Muscle of arm (tissue), 12 donors: ENCODE data around the gene DDX31. TPM values are rescaled to one million over a fixed set of nuclear protein-coding genes. Genes with fewer than 3 reads are reported as not detected.

Experiments
- DNase-seq: peaks from one replicate; pipeline ENCODE4 v3.0.0-alpha.2; 2013
- polyA plus RNA-seq, 12 donors: library from polyadenylated mRNA; unstranded; fragments of 120-200 nt; gene quantifications; one replicate each; pipeline ENCODE4 v1.2.1, GENCODE V29; 2013; ENCODE audit not compliant: insufficient read length in 12 of 12

Gene DDX31
- polyA plus RNA-seq, 12 donors = 5.4 to 11.5 (median 9.7) TPM; not detected in 1

GRCh38 chr9:132548751-132549640, 120.8 kb downstream of the DDX31 start:
- DNase-seq = no peak

GRCh38 chr9:132547976-132548730, 121.6 kb downstream of the DDX31 start:
- DNase-seq = no peak

DNA sequence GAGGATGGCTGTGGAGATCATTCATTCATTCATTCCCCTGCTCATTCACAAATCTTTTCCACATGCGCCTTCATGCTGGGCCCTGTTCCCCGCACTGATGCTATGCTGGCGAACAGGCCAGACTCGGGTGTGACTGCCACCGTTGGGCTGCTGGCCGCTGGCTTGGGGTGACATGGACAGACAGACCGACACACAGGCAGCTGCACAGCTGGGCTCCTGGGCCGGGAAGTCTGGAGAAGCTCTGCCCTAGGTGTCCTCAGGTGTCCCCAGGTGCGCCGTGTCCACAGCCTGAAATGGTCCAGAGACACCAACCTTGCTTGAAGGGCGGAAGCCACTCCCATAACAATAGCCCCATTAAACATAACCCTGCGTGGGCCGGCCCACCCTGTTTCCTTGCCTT, 122.3 kb downstream of the DDX31 start:
- no peak for DNase-seq

DNA sequence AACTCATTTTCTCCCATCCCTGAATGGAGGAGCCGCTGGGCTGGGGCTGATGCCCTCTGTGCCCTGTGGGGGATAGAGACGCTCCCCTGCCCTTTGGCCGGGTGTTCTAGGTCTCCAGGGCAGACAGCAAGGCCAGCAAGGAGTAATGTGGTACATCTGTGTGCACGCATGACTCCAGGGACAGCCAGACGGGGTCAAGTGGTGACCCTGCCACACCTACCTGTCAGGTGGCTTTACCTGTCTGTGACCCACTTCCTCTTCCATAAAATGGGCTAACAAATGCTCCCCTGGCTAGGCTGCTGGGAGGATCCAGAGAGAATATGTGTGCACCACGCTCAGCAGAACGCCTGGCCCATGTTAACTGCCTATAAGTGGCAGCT, 122.7 kb downstream of the DDX31 start:
- no peak for DNase-seq

DNA sequence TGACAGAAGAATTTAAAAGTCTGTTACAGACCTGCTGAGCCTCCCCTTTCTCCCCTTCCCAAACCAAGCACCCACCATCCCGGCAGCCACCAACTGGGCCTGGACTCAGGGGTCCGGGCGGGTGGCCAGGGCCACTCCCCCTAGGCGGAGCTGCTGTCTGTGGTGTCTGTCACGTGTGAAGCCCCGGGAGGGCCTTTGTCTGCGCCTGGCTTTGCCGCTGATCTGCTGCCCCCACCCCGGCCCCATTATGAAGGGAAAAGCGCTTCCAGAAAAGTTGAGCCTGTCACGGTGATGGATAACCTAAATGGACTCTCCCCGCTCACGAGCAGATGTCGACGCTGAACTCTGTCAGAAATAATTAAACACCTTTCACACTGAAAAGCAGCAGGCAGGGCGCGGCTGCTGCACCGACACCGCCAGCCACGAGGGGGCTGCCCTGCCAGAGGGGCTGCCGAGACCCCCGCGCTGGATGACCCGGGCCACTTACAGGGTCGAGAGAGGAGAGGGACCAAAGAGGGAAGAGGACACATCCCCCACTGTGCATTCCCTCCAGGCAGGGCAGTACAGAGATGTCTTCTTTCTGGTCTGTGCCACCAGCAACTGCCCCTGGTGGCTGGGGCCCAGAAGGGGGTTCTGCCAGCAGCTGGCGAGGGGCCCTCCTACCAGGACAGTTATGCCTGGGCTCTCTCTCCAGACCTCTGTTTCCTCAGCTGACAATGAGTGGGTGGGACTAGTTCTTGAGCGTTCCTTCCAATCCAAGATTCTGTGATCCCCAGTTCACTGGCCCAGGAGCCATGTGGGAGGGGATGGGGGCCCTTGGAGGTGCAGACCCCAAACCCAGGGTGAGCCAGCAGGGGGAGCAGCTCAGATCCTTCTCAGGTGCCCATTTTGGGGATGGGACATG, 123.4 kb downstream of the DDX31 start:
- DNase-seq = peak; percentile 36

DNA sequence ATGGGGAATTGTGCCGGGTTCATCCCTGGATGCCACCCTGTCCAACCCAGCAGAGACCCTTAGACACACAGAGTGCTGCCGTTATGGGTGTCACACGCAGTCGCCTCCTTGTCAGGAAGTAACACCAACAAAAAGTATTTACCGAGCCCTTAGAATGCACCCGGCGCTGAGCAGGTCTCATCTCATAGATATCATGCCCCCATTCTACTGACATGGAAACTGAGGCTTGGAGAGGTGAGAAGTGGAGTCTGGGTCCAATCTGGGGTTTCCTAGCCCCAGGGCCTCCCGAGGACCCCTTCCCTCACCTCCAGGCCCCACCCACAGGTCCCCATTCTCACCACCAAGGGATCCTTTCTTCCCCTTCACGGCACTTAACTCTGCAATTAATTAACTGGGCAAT, 124.2 kb downstream of the DDX31 start:
- DNase-seq = no peak

DNA sequence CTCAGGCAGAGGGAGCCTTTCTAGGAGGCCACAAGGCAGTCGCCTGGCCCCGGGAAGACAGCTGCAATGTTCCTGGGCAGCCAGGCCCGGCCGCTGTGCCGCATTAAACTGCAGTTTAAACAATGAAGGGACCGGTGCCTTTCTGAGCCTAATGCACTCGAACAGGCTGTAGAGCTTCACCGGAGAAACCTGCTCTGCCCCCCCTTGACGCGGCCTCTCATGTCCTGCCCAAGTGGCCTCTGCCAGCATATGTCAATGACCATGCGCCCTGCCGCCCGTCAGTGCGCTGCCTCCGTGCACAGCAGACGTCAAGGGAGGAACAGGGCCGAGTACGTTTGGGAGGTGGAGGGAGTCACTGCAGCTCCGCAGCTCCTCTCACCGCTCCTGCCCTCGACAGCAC, 125.8 kb downstream of the DDX31 start:
- no peak for DNase-seq

DNA sequence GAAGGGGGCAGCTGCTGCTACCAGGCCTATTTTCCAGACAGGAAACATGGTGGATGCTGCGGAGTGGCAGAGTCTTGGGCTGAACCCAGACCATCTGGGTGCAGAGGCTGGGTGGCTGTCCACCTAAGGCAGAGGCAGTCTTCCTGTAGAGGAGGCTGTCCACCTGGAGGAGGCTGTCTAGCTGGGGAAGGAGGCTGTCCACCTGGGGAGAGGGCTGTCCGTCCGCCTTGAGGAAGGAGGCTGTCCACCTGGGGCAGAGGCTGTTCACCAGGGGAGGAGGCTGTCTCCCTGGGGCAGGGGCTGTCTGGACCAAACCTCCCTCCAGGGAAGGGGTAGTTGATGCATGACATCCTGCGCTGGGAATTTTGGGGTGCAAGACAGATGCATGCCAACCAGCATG, 126.5 kb downstream of the DDX31 start:
- no peak for DNase-seq

Other genes starting within 250 kb of the DDX31 start
- gene BARHL1, start 87.4 kb downstream of the DDX31 start, polyA plus RNA-seq = not detected
- gene GTF3C4, start 481 bp upstream of the DDX31 start, polyA plus RNA-seq = 10 to 100 TPM in 11 of 12 donors, not detected in 1; 12.1 to 21.0 (median 15.9) TPM
- 1 to 10 TPM in 2 of 12 donors, under 1 TPM in 8, not detected in 2; 0.22 to 1.6 (median 0.45) TPM for gene AK8, start 208.3 kb upstream of the DDX31 start, polyA plus RNA-seq
- 1 to 10 TPM in 11 of 12 donors, not detected in 1; 1.6 to 6.5 (median 3.1) TPM for gene SPACA9, start 208.9 kb upstream of the DDX31 start, polyA plus RNA-seq